ENCODE measurements around the gene ST8SIA6. TPM values are rescaled to one million over a fixed set of nuclear protein-coding genes. Genes with fewer than 3 reads are reported as not detected.
"Not testable (repeated sequence)": the region's sequence is repeated elsewhere in the genome, so short reads cannot be mapped to it uniquely, and the experiment has no call there.

Gene ST8SIA6, protein sequence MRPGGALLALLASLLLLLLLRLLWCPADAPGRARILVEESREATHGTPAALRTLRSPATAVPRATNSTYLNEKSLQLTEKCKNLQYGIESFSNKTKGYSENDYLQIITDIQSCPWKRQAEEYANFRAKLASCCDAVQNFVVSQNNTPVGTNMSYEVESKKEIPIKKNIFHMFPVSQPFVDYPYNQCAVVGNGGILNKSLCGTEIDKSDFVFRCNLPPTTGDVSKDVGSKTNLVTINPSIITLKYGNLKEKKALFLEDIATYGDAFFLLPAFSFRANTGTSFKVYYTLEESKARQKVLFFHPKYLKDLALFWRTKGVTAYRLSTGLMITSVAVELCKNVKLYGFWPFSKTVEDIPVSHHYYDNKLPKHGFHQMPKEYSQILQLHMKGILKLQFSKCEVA
- 4.4 and 5.1 TPM in 2 replicates for total RNA-seq (ENCODE audit: low replicate concordance)

- peaks cover 5% of the 10 kb centered on the region for H3K36me3 ChIP-seq
- H2AFZ ChIP-seq (replicated peaks), result peak within 1 kb of the TSS; percentile 99
- Mint-ChIP-seq H3K9me3 (peaks cover 21% of the 10 kb centered on the region), H3K4me3 (peak within 1 kb of the TSS; percentile 91), H3K27ac (no peak within 1 kb of the TSS), H3K4me1 (peaks cover 14% of the 10 kb centered on the region), H3K27me3 (ENCODE audit: insufficient read depth, low read depth) (peaks cover 42% of the 10 kb centered on the region), H3K36me3 (no peaks in the 10 kb centered on the region)
- H3K79me2 ChIP-seq (ENCODE audit: low read depth), result no peaks in the 10 kb centered on the region
- TF ChIP-seq EZH2phosphoT487 (IDR thresholded peaks at IDR 0.05) (no peak), CTCF (IDR thresholded peaks at IDR 0.05) (peak; percentile 8)
- peaks cover 7% of the 10 kb centered on the region for H3K9me3 ChIP-seq (ENCODE audit: low read depth)
- H3K4me3 ChIP-seq, result peak within 1 kb of the TSS; percentile 61
- H3K27me3 ChIP-seq, result peaks cover 20% of the 10 kb centered on the region
- H4K20me1 ChIP-seq (ENCODE audit: low read depth), result no peaks in the 10 kb centered on the region
- peaks cover 12% of the 10 kb centered on the region for H3K4me1 ChIP-seq
- peak within 1 kb of the TSS; percentile 11 for H3K27ac ChIP-seq
- peak; percentile 83 for DNase-seq (ENCODE audit: low spot score)
- H3K9ac ChIP-seq, result no peak within 1 kb of the TSS
- H3K4me2 ChIP-seq, result peak within 1 kb of the TSS; percentile 76
- peaks cover 24% of the 10 kb centered on the region for H3F3A ChIP-seq (ENCODE audit: low read depth)
Measured at GRCh38 chr10:17454161-17455014, at the start of gene ST8SIA6. ST8SIA6 (minus strand) TSS chr10:17454595; CDS start chr10:17454255, 340 bp downstream.

DNA sequence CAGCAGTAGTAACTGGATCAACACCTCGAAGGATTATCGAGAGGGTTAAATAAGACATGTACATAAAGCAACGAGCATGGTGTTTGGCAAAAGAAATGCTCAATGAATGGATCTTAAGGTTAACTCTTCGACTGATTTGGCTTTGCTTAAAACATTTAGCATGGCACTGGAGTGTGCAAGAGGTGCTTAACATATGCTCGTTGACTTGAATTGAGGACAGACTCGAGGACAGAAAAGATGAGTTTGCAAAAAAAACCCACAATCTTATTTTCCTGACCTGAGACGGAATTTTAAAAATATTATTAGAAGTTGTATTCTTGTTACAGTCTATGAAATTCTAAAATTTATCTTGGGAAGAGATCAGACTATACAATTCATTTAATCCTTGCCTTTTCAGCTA lies 49.4 kb upstream of the ST8SIA6 start:
- TF ChIP-seq CTCF (IDR thresholded peaks at IDR 0.05) (no peak), EZH2 (IDR thresholded peaks at IDR 0.05) (no peak), EZH2phosphoT487 (IDR thresholded peaks at IDR 0.05) (no peak)
- no peaks in the 10 kb centered on the region for H3K9me3 ChIP-seq (ENCODE audit: low read depth)
- Mint-ChIP-seq H3K4me3 (no peak overlapping the region), H3K27ac (no peak overlapping the region), H3K4me1 (no peaks in the 10 kb centered on the region), H3K36me3 (no peaks in the 10 kb centered on the region), H3K9me3 (no peaks in the 10 kb centered on the region), H3K27me3 (ENCODE audit: insufficient read depth, low read depth) (peaks cover 3% of the 10 kb centered on the region)
- no peak overlapping the region for H2AFZ ChIP-seq (replicated peaks)
- no peak for DNase-seq (ENCODE audit: low spot score)
- H3K4me3 ChIP-seq, result no peak overlapping the region
- no peaks in the 10 kb centered on the region for H3K27me3 ChIP-seq
- H3F3A ChIP-seq (ENCODE audit: low read depth), result no peaks in the 10 kb centered on the region
- H4K20me1 ChIP-seq (ENCODE audit: low read depth), result no peaks in the 10 kb centered on the region
- no peak overlapping the region for H3K27ac ChIP-seq
- no peaks in the 10 kb centered on the region for H3K36me3 ChIP-seq
- no peaks in the 10 kb centered on the region for H3K79me2 ChIP-seq (ENCODE audit: low read depth)
- H3K4me1 ChIP-seq, result no peaks in the 10 kb centered on the region
- H3K9ac ChIP-seq, result no peak overlapping the region
- H3K4me2 ChIP-seq, result no peak overlapping the region

DNA sequence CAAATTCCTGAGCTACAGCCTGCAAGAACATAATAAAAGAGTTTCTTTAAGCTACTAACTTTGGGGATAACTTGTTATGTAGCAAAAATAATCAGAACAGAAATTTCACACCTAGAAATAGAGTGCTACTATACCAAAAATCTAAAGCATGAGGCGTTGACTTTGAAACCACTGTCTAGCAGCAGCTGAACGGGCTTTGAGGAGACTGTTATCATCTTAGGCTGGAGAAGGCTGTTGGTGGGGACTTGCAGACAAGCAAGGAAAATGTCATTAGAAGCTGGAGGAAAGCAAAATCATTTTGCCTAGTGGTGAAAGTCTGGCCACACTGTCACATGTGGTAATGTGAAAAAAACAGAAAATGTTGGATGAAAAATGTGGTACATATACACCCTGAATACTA lies 48.4 kb upstream of the ST8SIA6 start:
- Mint-ChIP-seq H3K27me3 (ENCODE audit: insufficient read depth, low read depth) (peaks cover 3% of the 10 kb centered on the region), H3K27ac (no peak overlapping the region), H3K36me3 (no peaks in the 10 kb centered on the region), H3K4me3 (no peak overlapping the region), H3K4me1 (no peaks in the 10 kb centered on the region), H3K9me3 (no peaks in the 10 kb centered on the region)
- H3K9ac ChIP-seq, result no peak overlapping the region
- TF ChIP-seq EZH2 (IDR thresholded peaks at IDR 0.05), result no peak
- no peak for TF ChIP-seq EZH2phosphoT487 (IDR thresholded peaks at IDR 0.05)
- no peak for TF ChIP-seq CTCF (IDR thresholded peaks at IDR 0.05)
- no peaks in the 10 kb centered on the region for H3K9me3 ChIP-seq (ENCODE audit: low read depth)
- H3K4me1 ChIP-seq, result no peaks in the 10 kb centered on the region
- no peaks in the 10 kb centered on the region for H3K27me3 ChIP-seq
- no peak for DNase-seq (ENCODE audit: low spot score)
- H3K79me2 ChIP-seq (ENCODE audit: low read depth), result no peaks in the 10 kb centered on the region
- no peaks in the 10 kb centered on the region for H3K36me3 ChIP-seq
- H4K20me1 ChIP-seq (ENCODE audit: low read depth), result no peaks in the 10 kb centered on the region
- no peak overlapping the region for H3K27ac ChIP-seq
- H3K4me3 ChIP-seq, result no peak overlapping the region
- no peaks in the 10 kb centered on the region for H3F3A ChIP-seq (ENCODE audit: low read depth)
- H2AFZ ChIP-seq (replicated peaks), result no peak overlapping the region
- no peak overlapping the region for H3K4me2 ChIP-seq

GRCh38 chr10:17499014-17499413 lies 44.6 kb upstream of the ST8SIA6 start:
- not testable (repeated sequence) for H3K27ac ChIP-seq; H3K9ac ChIP-seq; H3K79me2 ChIP-seq (ENCODE audit: low read depth); H4K20me1 ChIP-seq (ENCODE audit: low read depth); H3K27ac Mint-ChIP-seq; H3K9me3 ChIP-seq (ENCODE audit: low read depth); H2AFZ ChIP-seq (replicated peaks); DNase-seq (ENCODE audit: low spot score); H3K27me3 ChIP-seq; H3K9me3 Mint-ChIP-seq; H3K27me3 Mint-ChIP-seq (ENCODE audit: insufficient read depth, low read depth); H3K4me2 ChIP-seq; H3K4me3 ChIP-seq; H3K4me1 ChIP-seq; H3K36me3 Mint-ChIP-seq; H3K36me3 ChIP-seq; H3K4me1 Mint-ChIP-seq; H3F3A ChIP-seq (ENCODE audit: low read depth)
- peak overlapping the region; percentile 11 for H3K4me3 Mint-ChIP-seq
